ENCODE results near the gene DCDC2. TPM values are rescaled to one million over a fixed set of nuclear protein-coding genes. Genes with fewer than 3 reads are reported as not detected.

Gene DCDC2
- total RNA-seq, 4 donors from 2014 or later, result 0.29 to 0.64 (median 0.42) TPM

GRCh38 chr6:24157886-24158285 lies 200.0 kb downstream of the DCDC2 start:
- in situ Hi-C loops (cut with MboI; ENCODE audit: low sequenced_read_pairs in 4 of 4), result no loop called here
- Histone ChIP-seq H3K27me3 (no peaks in the 10 kb centered on the region), H3K9me3 (no peaks in the 10 kb centered on the region), H3K27ac (no peak overlapping the region), H3K4me3 (no peak overlapping the region), H3K36me3 (no peaks in the 10 kb centered on the region), H3K4me1 (no peaks in the 10 kb centered on the region)
- TF ChIP-seq POLR2A (IDR thresholded peaks at IDR 0.05) (no peak), CTCF (IDR thresholded peaks at IDR 0.05 in 4 of 5, conservative IDR thresholded peaks at IDR 0.05 in 1 of 5) (no peak)
- no peak for DNase-seq
- ATAC-seq, result no peak
- intact Hi-C loops (cut with DNase I; ENCODE audit: low total_unique reads), result no loop called here

- no peaks in the 10 kb centered on the region for H3K27me3 ChIP-seq
- ATAC-seq, result no peak
- in situ Hi-C loops (cut with MboI; ENCODE audit: low sequenced_read_pairs in 4 of 4) (no loop called here), intact Hi-C loops (cut with DNase I; ENCODE audit: low total_unique reads) (no loop called here)
- no peak overlapping the region for H3K27ac ChIP-seq
- H3K4me1 ChIP-seq, result no peaks in the 10 kb centered on the region
- H3K9me3 ChIP-seq, result no peaks in the 10 kb centered on the region
- H3K36me3 ChIP-seq, result no peaks in the 10 kb centered on the region
- DNase-seq, result no peak
- no peak overlapping the region for H3K4me3 ChIP-seq
- no peak for TF ChIP-seq CTCF (IDR thresholded peaks at IDR 0.05 in 4 of 5, conservative IDR thresholded peaks at IDR 0.05 in 1 of 5)
- TF ChIP-seq POLR2A (IDR thresholded peaks at IDR 0.05), result no peak
These were observed 203.7 kb downstream of the DCDC2 start for GRCh38 chr6:24154121-24154520.

GRCh38 chr6:24152014-24152413 lies 205.8 kb downstream of the DCDC2 start:
- intact Hi-C loops (cut with DNase I; ENCODE audit: low total_unique reads), result no loop called here
- no peaks in the 10 kb centered on the region for H3K36me3 ChIP-seq
- in situ Hi-C loops (cut with MboI; ENCODE audit: low sequenced_read_pairs in 4 of 4), result no loop called here
- no peak for ATAC-seq
- TF ChIP-seq POLR2A (IDR thresholded peaks at IDR 0.05), result no peak
- TF ChIP-seq CTCF (IDR thresholded peaks at IDR 0.05 in 4 of 5, conservative IDR thresholded peaks at IDR 0.05 in 1 of 5), result no peak
- H3K4me3 ChIP-seq, result no peak overlapping the region
- DNase-seq, result no peak
- no peaks in the 10 kb centered on the region for H3K9me3 ChIP-seq
- H3K27me3 ChIP-seq, result no peaks in the 10 kb centered on the region
- H3K27ac ChIP-seq, result no peak overlapping the region
- H3K4me1 ChIP-seq, result no peaks in the 10 kb centered on the region

GRCh38 chr6:24149836-24150235 lies 208.0 kb downstream of the DCDC2 start:
- H3K27ac ChIP-seq, result no peak overlapping the region
- no peaks in the 10 kb centered on the region for H3K4me1 ChIP-seq
- in situ Hi-C loops (cut with MboI; ENCODE audit: low sequenced_read_pairs in 4 of 4) (no loop called here), intact Hi-C loops (cut with DNase I; ENCODE audit: low total_unique reads) (no loop called here)
- H3K27me3 ChIP-seq, result no peaks in the 10 kb centered on the region
- ATAC-seq (no peak), DNase-seq (no peak)
- no peaks in the 10 kb centered on the region for H3K9me3 ChIP-seq
- H3K4me3 ChIP-seq, result no peak overlapping the region
- no peaks in the 10 kb centered on the region for H3K36me3 ChIP-seq
- TF ChIP-seq POLR2A (IDR thresholded peaks at IDR 0.05) (no peak), CTCF (IDR thresholded peaks at IDR 0.05 in 4 of 5, conservative IDR thresholded peaks at IDR 0.05 in 1 of 5) (no peak)

- no peaks in the 10 kb centered on the region for H3K27me3 ChIP-seq
- in situ Hi-C loops (cut with MboI; ENCODE audit: low sequenced_read_pairs in 4 of 4), result no loop called here
- DNase-seq (no peak), ATAC-seq (no peak)
- TF ChIP-seq POLR2A (IDR thresholded peaks at IDR 0.05) (no peak), CTCF (IDR thresholded peaks at IDR 0.05 in 4 of 5, conservative IDR thresholded peaks at IDR 0.05 in 1 of 5) (no peak)
- no peak overlapping the region for H3K4me3 ChIP-seq
- H3K9me3 ChIP-seq, result no peaks in the 10 kb centered on the region
- H3K27ac ChIP-seq, result no peak overlapping the region
- no peaks in the 10 kb centered on the region for H3K4me1 ChIP-seq
- intact Hi-C loops (cut with DNase I; ENCODE audit: low total_unique reads), result no loop called here
- no peaks in the 10 kb centered on the region for H3K36me3 ChIP-seq
These were observed 208.6 kb downstream of the DCDC2 start for GRCh38 chr6:24149296-24149695.

Data from gastrocnemius medialis (tissue), 4 donors.